GM19238 (cell line): Measurements from ENCODE around the gene ROBO3.

ENCODE experiments used
- DNase-seq: peaks from one replicate; pipeline ENCODE4 v3.0.0; 2011; ENCODE audit warnings: low spot score; ENCODE audit not compliant: insufficient read length

ROBO3 gene

DNA sequence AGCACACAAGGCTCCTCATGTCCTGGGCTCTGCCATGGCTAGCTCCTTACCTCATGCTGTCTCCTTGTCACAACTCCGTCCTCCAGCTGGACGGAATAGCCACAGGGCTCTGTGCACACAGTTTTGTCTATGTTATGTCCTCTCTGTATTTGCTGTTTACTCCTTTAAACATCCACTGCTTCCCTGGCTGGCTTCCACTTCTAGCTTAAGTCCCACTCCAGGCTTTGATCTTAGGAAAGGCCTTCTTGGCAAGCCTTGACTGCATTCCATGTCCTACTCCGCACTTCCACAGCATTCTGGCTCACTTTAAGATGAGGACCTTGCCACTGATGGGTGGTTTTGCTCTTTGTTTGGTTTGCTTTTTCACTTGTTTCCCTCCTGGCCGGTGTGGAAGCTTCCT lies 22.9 kb upstream of the ROBO3 start:
- no peak for DNase-seq

DNA sequence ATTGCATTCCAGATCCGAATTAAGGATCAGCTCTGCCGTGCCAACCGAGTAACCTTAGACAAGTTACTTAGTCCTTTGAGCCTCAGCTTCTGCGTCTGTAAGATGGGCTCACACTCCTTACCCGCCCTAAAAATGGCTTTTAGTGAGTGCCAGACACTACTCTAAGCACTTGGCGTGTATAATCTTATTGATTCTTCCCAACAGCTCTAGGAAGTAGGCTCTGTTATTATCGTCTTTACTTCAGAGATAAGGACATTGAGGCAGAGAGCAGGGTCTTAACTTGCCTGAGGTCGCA lies 21.7 kb upstream of the ROBO3 start:
- DNase-seq: no peak

DNA sequence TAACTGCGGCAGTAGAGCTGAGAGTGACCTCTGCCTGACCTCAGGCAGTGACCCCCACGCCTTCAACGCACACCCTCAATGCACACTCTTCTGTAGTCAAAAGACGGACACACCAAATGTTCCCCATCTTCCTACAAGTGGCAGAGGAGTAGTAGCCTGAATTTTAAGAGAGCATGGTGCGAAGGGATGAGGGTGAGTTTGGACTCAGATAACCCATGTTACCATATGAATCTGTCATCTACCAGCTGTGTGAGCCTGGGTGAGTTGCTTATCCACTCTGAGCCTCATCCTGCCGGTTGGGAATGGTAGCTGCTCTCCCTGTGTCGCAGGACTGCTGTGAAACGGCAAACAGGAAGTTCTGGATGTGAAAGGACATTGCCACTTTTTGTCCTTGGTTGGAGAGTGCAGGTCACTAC lies 20.6 kb upstream of the ROBO3 start:
- DNase-seq: no peak

DNA sequence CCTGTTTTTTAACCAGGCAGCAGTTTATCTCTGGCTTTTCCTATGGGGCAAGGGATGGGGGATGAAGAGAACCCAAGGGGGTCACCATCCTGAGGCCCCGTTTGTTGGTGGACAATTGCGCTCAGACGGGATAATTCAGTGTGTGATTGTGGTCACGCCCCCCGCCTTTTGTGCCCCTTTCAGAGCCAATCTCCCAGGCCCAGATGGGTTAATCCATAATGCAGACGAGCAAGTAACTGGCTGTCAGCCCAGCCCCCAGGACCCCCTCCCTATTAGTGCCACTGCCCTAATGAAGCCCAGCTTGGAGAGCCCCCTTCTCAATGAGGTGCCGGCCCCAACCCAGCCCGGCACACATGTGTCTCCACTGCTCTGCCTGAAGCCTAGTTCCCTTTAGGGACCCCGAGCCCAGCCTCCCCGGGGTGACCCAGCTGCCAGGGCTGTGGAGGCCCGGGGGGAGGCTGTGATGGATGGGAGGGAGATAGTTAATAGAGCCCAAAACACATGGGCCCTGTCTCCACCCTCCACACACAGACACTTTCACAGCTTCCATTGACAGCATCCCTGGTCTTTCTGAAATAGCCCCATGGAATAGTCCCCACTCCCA lies 19.1 kb upstream of the ROBO3 start:
- DNase-seq: no peak

DNA sequence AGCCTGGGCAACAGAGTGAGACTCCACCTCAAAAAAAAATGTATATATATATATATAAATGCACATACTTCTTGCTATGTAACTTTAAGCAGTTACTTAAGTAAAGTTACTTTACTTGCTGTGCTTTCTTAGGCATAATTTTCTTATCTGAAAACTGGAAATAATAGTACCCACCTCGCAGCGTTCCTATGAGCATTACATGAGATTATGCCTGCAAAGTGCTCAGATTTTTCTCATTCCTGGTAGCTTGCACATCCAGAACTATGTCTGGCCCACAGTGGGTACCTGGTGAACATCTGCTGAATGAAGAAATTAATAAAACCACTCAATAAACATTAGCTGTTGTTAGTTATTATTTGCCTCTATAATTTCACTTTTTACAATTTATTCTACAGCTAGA lies 6.1 kb upstream of the ROBO3 start:
- no peak for DNase-seq

DNA sequence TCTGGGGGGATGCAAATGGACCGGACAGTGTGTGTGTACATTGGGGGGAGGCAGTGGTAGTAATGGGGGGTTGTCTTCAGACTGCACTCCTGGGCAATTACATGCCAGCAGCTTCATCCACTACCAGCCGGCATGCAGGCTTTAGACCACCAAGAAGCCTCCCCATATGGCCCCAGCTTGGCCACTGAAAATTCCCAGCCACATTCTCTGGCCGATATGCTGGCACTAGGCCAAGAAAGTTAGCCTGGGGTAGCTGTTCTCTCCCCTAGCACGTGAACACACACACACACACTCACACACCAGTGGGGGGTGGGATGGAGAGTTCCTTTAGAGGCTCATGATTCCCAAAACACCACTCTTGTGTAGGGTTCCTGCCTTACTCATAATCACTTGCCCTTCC lies 3.6 kb upstream of the ROBO3 start:
- DNase-seq: no peak

DNA sequence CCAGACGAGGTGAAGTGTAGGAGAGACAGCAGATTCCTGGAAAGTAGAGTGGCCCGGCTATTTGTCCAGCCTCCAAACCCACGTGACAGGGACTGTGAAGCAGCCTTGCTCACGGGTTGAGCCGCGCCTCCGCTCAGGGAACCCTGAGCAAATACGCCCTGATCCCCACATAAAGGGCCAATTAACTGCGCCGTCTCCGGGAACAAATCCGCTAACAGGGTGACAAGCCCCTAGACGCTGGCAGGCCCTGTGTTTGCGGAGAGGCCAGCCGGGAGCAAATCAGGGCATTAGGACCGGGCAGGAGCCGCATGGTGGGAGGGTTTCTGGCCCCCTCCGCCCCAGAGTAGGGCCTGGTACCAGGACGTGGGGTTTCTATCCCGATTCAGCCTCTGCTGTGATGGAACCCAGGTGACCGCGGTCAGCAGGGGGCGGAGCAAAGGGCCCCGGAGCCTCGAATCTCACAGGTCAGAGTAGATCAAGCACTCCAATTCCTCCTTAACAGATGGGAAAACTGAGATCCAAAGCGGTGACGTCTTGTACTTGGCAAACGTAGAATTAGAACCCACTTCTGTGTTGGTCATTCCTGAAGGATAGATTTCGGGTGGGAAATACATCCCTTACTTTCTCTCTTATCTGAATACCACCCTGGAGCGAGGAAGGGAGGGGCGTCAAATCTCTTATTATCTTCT lies 2.0 kb upstream of the ROBO3 start:
- no peak for DNase-seq

DNA sequence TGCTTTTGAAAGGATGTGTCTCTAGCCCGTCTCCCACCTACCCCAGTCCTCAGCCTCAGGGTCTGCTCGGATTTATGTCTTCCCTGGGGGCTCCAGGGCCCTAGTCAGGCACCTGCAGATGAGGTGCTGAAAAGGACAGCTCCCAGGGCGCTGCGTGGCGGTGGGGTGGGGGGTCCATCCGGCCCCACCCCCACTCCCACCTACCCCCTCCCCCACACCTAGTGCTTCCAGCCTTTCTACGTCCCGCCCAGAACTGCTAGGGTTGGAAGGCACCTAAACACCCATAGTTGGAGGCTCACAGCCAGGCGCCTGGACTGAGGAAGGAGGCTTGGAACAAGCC lies 1.4 kb upstream of the ROBO3 start:
- DNase-seq: no peak

DNA sequence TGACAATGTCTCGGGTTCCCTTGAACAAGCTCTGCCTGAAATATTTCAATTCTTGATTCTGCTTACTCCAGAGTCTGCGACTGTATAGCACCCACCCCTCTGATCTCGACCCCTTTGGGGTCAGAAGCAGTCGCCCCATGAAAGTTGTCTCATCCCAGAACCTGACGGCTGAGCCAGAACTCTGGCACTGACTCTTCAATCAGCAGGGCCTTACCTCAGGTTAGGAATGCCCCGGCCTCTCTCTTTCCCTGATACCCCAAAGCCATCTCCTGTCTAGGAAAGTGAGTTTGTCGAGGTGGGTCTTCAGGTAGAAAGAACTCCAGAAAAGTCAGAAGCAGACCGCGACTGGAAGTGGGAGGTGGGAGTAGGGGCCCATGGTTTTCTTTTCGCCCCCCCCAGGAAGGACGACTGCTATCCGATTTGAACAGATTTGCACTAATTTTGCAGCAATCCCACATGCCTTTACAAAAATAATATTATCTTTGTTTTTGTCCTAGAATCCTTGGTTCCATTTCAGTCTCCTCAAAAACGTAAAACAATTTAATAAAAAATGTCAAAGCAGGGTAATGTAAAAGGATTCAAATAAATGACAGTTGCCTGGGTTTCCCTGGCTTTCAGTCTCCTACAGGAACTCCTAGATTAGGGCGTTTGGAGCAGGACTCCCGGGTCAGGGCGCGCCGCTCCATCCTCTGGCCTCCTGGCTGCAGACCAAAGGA lies 898 bp upstream of the ROBO3 start:
- DNase-seq: no peak

DNA sequence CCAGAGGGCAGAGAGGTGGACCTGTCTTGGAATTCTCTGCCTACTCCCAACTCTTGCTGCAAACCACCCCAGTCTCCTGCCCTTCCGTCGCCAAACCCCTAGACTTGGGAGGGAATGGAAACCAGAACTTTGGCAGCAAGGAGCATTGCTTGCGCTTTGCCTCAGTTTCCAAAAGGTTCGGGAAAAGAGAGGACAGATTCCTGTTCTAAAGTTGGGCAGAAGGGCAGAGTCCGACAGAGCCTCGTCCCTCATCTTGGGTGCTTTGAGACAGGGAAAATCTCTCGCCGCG lies 396 bp upstream of the ROBO3 start:
- no peak for DNase-seq

DNA sequence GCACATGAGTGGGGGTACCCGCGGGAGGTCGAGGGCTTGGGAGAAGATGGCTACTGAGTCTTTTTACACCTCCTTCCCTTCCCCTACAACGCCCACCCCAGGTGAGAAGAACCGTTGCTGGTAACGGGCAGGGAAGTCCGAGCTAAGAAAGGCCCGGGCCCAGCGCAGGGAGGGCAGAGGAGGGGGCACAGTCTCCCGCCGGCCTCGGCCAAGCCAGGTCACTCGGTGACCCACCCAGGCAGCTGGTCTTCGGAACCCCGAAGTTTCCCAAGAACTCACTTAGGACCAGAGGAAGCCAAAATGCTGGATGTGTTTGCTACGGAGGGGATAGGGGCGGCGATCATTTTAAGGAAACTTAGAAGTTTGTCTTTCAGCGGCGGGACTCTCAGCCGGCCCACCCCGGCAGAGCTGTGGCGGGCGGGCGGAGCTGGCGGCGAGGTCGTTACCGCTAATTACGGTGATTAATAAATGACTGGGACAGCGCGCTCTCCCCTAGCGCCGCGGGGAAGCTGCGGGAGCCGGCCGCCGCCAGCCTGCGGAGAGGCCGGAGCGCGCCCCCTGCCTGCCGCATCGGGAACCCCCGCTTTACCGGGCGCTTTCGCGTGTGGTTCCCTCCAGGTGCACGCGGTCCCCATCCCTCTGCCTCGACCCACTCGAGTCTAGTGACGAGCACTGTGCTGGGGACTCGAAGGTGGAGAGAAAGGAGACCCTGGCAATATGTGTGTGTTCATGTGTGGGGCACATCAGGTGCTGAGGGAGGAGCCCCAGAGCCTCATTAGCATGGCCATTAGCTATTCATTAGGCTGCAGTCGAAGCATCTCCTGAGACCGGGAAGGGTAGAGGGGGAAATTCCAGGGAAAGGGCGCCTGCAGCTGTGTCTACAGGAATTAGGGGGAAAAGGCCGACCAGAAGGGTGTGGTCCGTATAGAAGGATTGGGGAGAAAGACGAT lies 945 bp downstream of the ROBO3 start:
- DNase-seq: peak; percentile 55

DNA sequence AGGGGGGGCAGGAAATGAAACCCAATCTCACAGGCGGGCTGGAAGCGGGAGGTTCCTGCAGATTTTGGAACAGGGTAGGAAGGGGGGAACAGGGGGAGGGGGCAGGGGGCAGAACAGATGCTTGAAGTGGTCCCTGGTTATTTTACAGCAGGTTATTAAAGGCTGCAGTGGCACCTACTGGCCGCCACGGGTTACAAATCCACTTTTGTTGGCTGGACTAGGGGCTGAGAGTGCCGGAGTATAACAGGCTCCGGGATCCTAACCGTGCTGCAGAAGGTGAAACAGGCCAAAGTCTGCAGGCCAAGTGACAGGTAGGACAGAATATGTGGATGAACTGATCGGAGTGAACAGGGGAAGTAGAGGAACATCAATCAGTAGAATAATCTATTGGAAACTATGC lies 2.5 kb downstream of the ROBO3 start:
- DNase-seq: peak; percentile 45

DNA sequence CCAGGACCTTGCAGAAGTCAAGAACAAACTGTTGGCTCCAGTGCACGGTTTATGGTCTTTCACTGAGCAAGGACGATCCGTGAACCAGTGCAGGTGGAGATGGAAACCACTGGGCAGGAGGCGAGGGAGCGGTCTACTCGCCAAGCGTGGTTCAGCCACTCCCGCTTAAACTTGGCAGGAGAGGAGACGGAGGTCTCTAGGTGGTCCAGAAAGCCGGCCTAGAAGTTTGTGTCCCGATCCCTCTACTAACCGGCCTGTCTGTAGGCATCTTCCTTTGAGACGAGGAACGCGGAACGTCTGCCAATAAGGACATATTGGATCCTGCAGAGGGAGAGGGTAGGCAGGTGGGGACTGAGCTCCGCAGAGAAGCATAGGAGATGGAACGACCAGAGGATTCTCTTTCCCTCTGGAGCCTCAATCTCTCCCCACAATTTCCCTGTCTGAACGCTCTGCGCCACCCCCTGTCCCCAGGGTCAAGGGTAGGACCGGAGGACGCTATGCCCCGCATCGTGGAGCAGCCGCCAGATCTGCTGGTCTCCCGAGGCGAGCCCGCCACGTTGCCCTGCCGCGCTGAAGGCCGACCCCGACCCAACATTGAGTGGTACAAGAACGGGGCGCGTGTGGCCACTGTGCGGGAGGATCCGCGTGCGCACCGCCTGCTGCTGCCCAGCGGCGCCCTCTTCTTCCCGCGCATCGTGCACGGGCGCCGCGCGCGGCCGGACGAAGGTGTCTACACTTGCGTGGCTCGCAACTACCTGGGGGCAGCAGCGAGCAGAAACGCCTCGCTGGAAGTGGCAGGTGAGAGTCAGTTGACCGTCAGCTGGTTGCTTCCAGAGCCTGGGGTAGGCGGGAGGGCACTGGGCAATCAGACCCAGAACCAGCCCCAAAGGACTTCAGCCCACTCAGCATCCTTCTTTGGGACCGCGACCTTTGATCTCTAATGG lies 3.4 kb downstream of the ROBO3 start:
- DNase-seq: no peak

DNA sequence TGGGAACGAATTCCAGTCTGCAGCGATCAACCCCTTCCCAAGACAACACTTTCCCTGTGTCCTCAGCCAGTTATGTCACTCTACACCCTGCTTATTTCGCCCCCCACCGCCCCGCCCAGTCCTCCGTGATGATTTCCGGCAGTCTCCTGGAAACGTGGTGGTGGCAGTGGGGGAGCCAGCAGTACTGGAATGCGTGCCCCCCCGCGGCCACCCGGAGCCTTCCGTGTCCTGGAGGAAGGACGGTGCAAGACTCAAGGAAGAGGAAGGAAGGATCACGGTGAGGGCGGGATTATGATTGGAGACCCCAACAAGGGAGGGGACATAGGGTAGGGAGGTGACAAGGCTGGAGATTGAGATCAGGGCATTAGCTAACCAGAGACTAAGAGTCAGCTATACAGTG lies 4.1 kb downstream of the ROBO3 start:
- DNase-seq: no peak

DNA sequence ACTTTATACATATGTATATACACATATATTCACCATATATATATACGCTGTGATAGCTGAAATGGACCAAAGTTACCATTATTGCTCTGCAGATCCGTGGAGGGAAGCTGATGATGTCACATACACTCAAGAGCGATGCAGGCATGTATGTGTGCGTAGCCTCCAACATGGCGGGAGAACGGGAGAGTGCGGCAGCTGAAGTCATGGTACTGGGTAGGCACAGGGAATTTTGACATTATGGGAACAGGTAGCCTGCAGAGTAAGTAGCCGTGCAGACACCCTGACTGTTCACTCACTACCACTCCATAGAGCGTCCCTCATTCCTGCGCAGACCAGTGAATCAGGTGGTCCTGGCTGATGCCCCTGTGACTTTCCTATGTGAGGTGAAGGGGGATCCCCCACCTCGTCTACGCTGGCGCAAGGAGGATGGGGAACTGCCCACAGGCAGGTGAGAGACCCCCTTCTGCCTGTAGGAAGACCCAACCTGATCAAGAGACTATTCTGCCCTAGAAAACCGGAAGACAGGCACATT lies 4.7 kb downstream of the ROBO3 start:
- DNase-seq: no peak

DNA sequence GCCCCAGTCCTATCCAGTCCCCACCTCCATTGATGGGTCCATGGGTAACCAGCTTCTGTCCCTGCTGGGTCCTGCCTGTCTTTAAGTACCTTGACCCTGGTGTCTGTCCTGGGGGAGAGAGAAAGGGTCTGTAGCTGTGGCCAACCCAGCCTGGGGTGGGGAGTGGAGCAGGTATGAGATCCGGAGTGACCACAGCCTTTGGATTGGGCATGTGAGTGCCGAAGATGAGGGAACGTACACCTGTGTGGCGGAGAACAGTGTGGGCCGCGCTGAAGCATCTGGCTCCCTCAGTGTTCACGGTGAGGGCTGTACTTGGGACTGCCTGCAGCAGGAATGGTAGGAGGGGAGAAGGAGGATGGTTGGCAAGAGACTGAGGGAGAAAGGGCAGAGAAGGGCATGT lies 5.2 kb downstream of the ROBO3 start:
- no peak for DNase-seq

DNA sequence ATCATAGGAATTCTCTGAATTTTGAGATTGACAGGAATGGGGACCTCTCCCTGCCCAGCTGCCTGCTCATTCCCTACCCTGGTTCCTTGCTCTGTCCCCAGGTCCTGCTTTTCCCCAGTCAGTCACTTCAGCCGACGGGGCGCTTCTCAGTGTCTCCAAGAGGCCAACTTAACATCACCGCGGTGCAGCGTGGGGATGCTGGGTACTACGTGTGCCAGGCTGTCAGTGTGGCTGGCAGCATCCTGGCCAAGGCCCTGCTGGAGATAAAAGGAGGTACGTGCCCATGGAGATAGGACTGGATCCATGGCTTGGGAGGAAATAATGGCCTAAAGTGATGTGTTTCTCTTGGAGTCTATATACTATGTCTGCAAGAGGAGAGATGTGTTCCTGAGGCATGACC lies 7.0 kb downstream of the ROBO3 start:
- DNase-seq: no peak

DNA sequence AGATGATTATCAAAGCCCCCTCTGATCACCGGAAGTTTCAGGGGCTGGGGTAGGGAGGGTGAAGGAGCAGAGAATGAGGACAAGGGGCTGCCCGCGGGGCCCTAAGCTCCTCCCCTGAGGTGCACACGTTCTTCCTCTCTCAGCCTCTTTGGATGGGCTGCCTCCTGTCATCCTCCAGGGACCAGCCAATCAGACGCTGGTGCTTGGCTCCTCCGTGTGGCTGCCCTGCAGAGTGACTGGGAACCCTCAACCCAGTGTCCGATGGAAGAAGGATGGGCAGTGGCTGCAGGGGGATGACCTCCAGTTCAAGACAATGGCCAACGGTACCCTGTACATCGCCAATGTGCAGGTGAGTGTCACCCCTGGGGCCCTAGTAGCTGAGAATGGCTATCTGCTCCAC lies 7.5 kb downstream of the ROBO3 start:
- no peak for DNase-seq

DNA sequence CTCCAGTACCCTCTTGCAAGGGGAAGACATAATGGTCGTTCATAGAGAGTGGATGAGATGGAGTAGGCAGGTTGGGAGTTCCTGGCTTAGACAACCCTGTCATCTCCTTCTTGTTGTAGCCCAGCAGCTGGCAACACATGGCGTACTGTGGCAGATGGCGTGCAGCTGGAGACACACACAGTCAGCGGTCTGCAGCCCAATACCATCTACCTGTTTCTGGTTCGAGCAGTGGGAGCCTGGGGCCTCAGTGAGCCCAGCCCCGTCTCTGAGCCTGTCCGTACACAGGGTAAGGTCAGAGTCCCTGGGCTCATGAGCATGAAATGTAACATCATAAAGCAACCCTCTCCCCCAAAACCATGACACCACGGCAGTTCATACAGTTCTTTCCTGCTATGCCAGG lies 8.7 kb downstream of the ROBO3 start:
- no peak for DNase-seq

DNA sequence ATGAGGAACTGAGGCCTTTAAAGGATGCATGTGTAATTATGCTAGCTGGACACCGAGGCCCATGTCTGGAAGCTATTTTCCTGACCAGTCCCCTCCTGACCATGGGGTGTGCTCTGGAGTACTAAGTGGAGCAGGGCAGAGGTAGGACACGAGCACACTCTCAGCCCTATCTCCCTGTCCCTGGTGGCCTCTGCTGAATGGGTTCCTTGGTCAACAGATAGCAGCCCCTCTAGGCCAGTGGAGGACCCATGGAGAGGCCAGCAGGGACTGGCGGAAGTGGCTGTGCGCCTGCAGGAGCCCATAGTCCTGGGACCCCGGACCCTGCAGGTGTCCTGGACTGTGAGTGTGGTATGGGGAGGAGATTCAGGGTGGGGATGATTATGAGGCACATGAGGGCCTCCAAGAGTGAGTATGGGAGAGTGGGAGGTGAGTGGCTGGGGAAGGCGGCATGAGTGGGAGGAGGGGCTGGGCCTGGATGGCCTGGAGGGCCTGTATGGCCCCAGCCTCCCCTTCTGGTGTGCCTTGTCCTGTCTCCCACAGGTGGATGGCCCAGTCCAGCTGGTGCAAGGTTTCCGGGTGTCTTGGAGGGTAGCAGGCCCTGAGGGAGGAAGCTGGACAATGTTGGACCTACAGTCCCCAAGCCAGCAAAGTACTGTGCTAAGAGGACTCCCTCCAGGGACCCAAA lies 9.5 kb downstream of the ROBO3 start:
- no peak for DNase-seq
